H1 (cell line): ENCODE data around the gene KIF4A. TPM values are rescaled to one million over a fixed set of nuclear protein-coding genes. Genes with fewer than 3 reads are reported as not detected.
A peak's percentile ranks its signal among the peaks of the same experiment; 100 is the strongest.

Experiments used
- CTCF ChIA-PET: fragments of 300-600 bp; sonication (Branson Sonifier 250); formaldehyde crosslinking; loops from one replicate; lab custom pipeline; 2021; ENCODE audit not compliant: partially characterized antibody; lab: Charles Lee
- POLR2A ChIA-PET: fragments of 300-600 bp; sonication (Branson Sonifier 250); formaldehyde crosslinking; loops from one replicate; lab custom pipeline; 2021; ENCODE audit warnings: inconsistent platforms; ENCODE audit not compliant: partially characterized antibody; lab: Charles Lee
- DNase-seq, 2 experiments: peaks; one replicate each; pipeline versions ENCODE4 v3.0.0 to v3.0.0-alpha.2; 2010 to 2022; ENCODE audit warnings: low spot score in 2 of 2, low read depth in 1 of 2, mixed read lengths in 1 of 2
- FAIRE-seq: peaks from 2 replicates; lab custom pipeline; 2011; peaks lifted over from hg19 to GRCh38; lab: Jason Lieb, UNC
- H2AFZ ChIP-seq: 2 replicates; pipeline ENCODE4 v1.8.1; 2012; ENCODE audit warnings: low read length, inconsistent platforms
- H2AK5ac ChIP-seq: 2 replicates; pipeline ENCODE4 v1.6.1; 2013; ENCODE audit warnings: low read depth, low read length
- H2BK120ac ChIP-seq: replicated peaks from 2 replicates; pipeline ENCODE3; 2013; ENCODE audit warnings: low read depth, low read length, inconsistent platforms
- H2BK12ac ChIP-seq: 2 replicates; pipeline ENCODE4 v1.6.1; 2013; ENCODE audit warnings: low read depth, low read length
- H2BK15ac ChIP-seq: 2 replicates; pipeline ENCODE4 v1.6.1; 2013; ENCODE audit warnings: low read length
- H2BK20ac ChIP-seq: 2 replicates; pipeline ENCODE4 v1.6.1; 2013; ENCODE audit warnings: low read length
- H2BK5ac ChIP-seq: 2 replicates; pipeline ENCODE4 v1.6.1; 2013; ENCODE audit warnings: low read depth, low read length
- H3K14ac ChIP-seq: 2 replicates; pipeline ENCODE4 v1.6.1; 2013; ENCODE audit warnings: inconsistent platforms; ENCODE audit not compliant: insufficient read length
- H3K18ac ChIP-seq: 2 replicates; pipeline ENCODE4 v1.6.1; 2013; ENCODE audit warnings: low read length; ENCODE audit errors: extremely low read depth
- H3K23ac ChIP-seq: 2 replicates; pipeline ENCODE4 v1.6.1; 2013; ENCODE audit warnings: inconsistent platforms; ENCODE audit not compliant: insufficient read length
- H3K23me2 ChIP-seq: 2 replicates; pipeline ENCODE4 v1.6.1; 2013; ENCODE audit warnings: low read depth, low read length
- H3K27ac ChIP-seq: 2 replicates; pipeline ENCODE4 v1.6.1; 2011; ENCODE audit warnings: low read depth, low read length, inconsistent platforms
- H3K27me3 ChIP-seq, 4 experiments: replicated peaks in 1 of 4; 1 replicate in 1 of 4; 2 replicates in 3 of 4; pipeline versions ENCODE4 v1.6.1 to v1.8.1; 2011 to 2013; ENCODE audit warnings: low read length in 3 of 4, mild to moderate bottlenecking in 3 of 4, inconsistent platforms in 2 of 4, mixed read lengths in 2 of 4, moderate library complexity in 1 of 4; ENCODE audit not compliant: control insufficient read depth in 3 of 4, insufficient read depth in 3 of 4; ENCODE audit errors: extremely low read depth in 1 of 4
- H3K36me3 ChIP-seq, 4 experiments: 2 replicates each; pipeline versions ENCODE4 v1.6.1 to v1.8.1; 2011 to 2013; ENCODE audit warnings: mild to moderate bottlenecking in 4 of 4, low read length in 3 of 4, moderate library complexity in 2 of 4, control low read depth in 1 of 4, inconsistent platforms in 1 of 4; ENCODE audit not compliant: insufficient read depth in 4 of 4, control insufficient read depth in 2 of 4
- H3K4ac ChIP-seq: replicated peaks from 2 replicates; pipeline ENCODE3; 2013; ENCODE audit warnings: low read length, low read depth, mixed read lengths, inconsistent platforms; ENCODE audit not compliant: insufficient read length
- H3K4me1 ChIP-seq, 4 experiments: replicated peaks in 1 of 4; 1 replicate in 1 of 4; 2 replicates in 3 of 4; pipeline versions ENCODE4 v1.6.1 to v1.8.1; 2011 to 2013; ENCODE audit warnings: low read length in 3 of 4, inconsistent platforms in 2 of 4, mixed read lengths in 1 of 4; ENCODE audit not compliant: insufficient read depth in 4 of 4, control insufficient read depth in 3 of 4
- H3K4me2 ChIP-seq, 2 experiments: 2 replicates each; pipeline versions ENCODE4 v1.6.1 to v1.8.1; 2011 to 2013; ENCODE audit warnings: low read depth in 2 of 2, low read length in 2 of 2, control low read depth in 1 of 2, inconsistent platforms in 1 of 2, mild to moderate bottlenecking in 1 of 2; ENCODE audit not compliant: insufficient read depth in 1 of 2
- H3K4me3 ChIP-seq, 4 experiments: fragments of 200-600, 300-600 bp in 1 of 4; sonication (generic), shearing (Covaris generic), sonication (Bioruptor Twin) in 1 of 4; 2 replicates each; pipeline versions ENCODE4 v1.5.1 to v1.8.1; 2011 to 2016; ENCODE audit warnings: low read length in 4 of 4, low read depth in 3 of 4, control low read depth in 2 of 4, inconsistent platforms in 2 of 4, mild to moderate bottlenecking in 2 of 4, mixed read lengths in 1 of 4, moderate library complexity in 1 of 4; ENCODE audit not compliant: insufficient read depth in 2 of 4; ENCODE audit errors: extremely low read depth in 1 of 4
- H3K56ac ChIP-seq: replicated peaks from 2 replicates; pipeline ENCODE3; 2013; ENCODE audit warnings: low read depth, mild to moderate bottlenecking, mixed read lengths, low read length, inconsistent platforms; ENCODE audit not compliant: insufficient read length
- H3K79me1 ChIP-seq: 2 replicates; pipeline ENCODE4 v1.6.1; 2013; ENCODE audit warnings: low read depth, low read length, control low read depth
- H3K79me2 ChIP-seq, 2 experiments: 2 replicates each; pipeline versions ENCODE4 v1.6.1 to v1.8.1; 2012 to 2013; ENCODE audit warnings: low read length in 2 of 2, mild to moderate bottlenecking in 2 of 2, inconsistent platforms in 1 of 2; ENCODE audit not compliant: insufficient read depth in 2 of 2, control insufficient read depth in 1 of 2
- H3K9ac ChIP-seq, 4 experiments: replicated peaks in 1 of 4; 1 replicate in 1 of 4; 2 replicates in 3 of 4; pipeline versions ENCODE4 v1.6.1 to v1.8.1; 2011 to 2013; ENCODE audit warnings: low read depth in 3 of 4, low read length in 3 of 4, control low read depth in 2 of 4, mild to moderate bottlenecking in 2 of 4, moderate library complexity in 2 of 4, inconsistent platforms in 1 of 4; ENCODE audit errors: extremely low read depth in 1 of 4
- H3K9me3 ChIP-seq, 2 experiments: 2 replicates each; pipeline versions ENCODE4 v1.6.1 to v1.8.1; 2012 to 2013; ENCODE audit warnings: mild to moderate bottlenecking in 2 of 2, moderate library complexity in 2 of 2, control low read depth in 1 of 2, inconsistent platforms in 1 of 2, low read depth in 1 of 2, low read length in 1 of 2, mixed read lengths in 1 of 2; ENCODE audit not compliant: insufficient read depth in 2 of 2
- H4K20me1 ChIP-seq, 2 experiments: replicated peaks in 1 of 2; 2 replicates each; pipeline versions ENCODE3 to v1.8.1; 2011 to 2013; ENCODE audit warnings: inconsistent platforms in 2 of 2, low read length in 2 of 2, mild to moderate bottlenecking in 1 of 2; ENCODE audit not compliant: insufficient read depth in 2 of 2, control insufficient read depth in 1 of 2
- H4K5ac ChIP-seq: 2 replicates; pipeline ENCODE4 v1.6.1; 2013; ENCODE audit warnings: low read length, low read depth, mixed read lengths, inconsistent platforms; ENCODE audit not compliant: insufficient read length
- H4K8ac ChIP-seq: 2 replicates; pipeline ENCODE4 v1.8.0; 2013; ENCODE audit warnings: mild to moderate bottlenecking, moderate library complexity, low read length, inconsistent platforms; ENCODE audit not compliant: insufficient read depth; ENCODE audit errors: extremely low read depth
- H4K91ac ChIP-seq: replicated peaks from 2 replicates; pipeline ENCODE3; 2013; ENCODE audit warnings: low read length, mixed read lengths, inconsistent platforms; ENCODE audit not compliant: insufficient read length
- CEBPB ChIP-seq: IDR thresholded peaks from 2 replicates; pipeline ENCODE4 v1.6.1; 2012; ENCODE audit warnings: low read depth, low read length
- CHD2 ChIP-seq: IDR thresholded peaks from 2 replicates; pipeline ENCODE4 v1.6.1; 2012; ENCODE audit warnings: low read length, improper control_type of control experiment
- JUN ChIP-seq: IDR thresholded peaks from 2 replicates; pipeline ENCODE4 v1.6.1; 2011; ENCODE audit warnings: low read depth, mild to moderate bottlenecking, improper control_type of control experiment, low read length
- POLR2A ChIP-seq, 2 experiments: IDR thresholded peaks; 1 replicate in 1 of 2; 2 replicates in 1 of 2; pipeline ENCODE4 v1.6.1; 2011; ENCODE audit warnings: low read depth in 2 of 2, low read length in 2 of 2, mild to moderate bottlenecking in 2 of 2; ENCODE audit errors: control extremely low read depth in 1 of 2
- POLR2AphosphoS5 ChIP-seq: IDR thresholded peaks from 2 replicates; pipeline ENCODE4 v1.6.1; 2011; ENCODE audit warnings: low read depth, low read length
- RXRA ChIP-seq: IDR thresholded peaks from 2 replicates; pipeline ENCODE4 v1.6.1; 2011; ENCODE audit warnings: low read depth, mild to moderate bottlenecking, low read length, moderate library complexity; ENCODE audit not compliant: insufficient read depth
- SP1 ChIP-seq: IDR thresholded peaks from 2 replicates; pipeline ENCODE4 v1.6.1; 2011; ENCODE audit warnings: low read depth, low read length
- SP2 ChIP-seq: IDR thresholded peaks from 2 replicates; pipeline ENCODE4 v1.6.1; 2012; ENCODE audit warnings: mild to moderate bottlenecking, low read length, inconsistent platforms
- TEAD4 ChIP-seq: IDR thresholded peaks from 2 replicates; pipeline ENCODE4 v1.6.1; 2012; ENCODE audit warnings: low read depth, low read length, inconsistent platforms, mixed read lengths
- whole genome bisulfite sequencing, 2 experiments: shearing (Covaris generic) in 1 of 2; methylation state at CpG; one replicate each; pipeline versions ENCODE4 v1.1.6 to v1.1.7; 2013 to 2015; ENCODE audit warnings: low lambda C conversion rate in 2 of 2, mixed read lengths in 2 of 2, inconsistent platforms in 1 of 2, low coverage in 1 of 2, missing lambda C conversion rate in 1 of 2; ENCODE audit not compliant: insufficient replicate concordance in 2 of 2, insufficient coverage in 1 of 2, insufficient read length in 1 of 2; ENCODE audit errors: extremely low coverage in 1 of 2, missing lambda C conversion rate in 1 of 2; 5-methylcytosine and 5-hydroxymethylcytosine counted together
- polyA plus RNA-seq, 7 experiments: library from polyadenylated mRNA; depleted of rRNA in 3 of 7; stranded (reverse) in 5 of 7; unstranded in 2 of 7; fragments of >200 nt in 5 of 7; fragments of 200-250 nt in 2 of 7; gene quantifications; 1 replicate in 5 of 7; 2 replicates in 1 of 7; 4 replicates in 1 of 7; pipeline versions ENCODE4 v1.2.1 to v1.2.3, GENCODE V29; 2011 to 2013; ENCODE audit warnings: missing spikeins in 2 of 7, mixed read lengths in 2 of 7
- total RNA-seq: library from RNA; stranded (reverse); fragmentation: NEBNext Ultra II Directional; extraction: Animal tissue kit (Norgen Biotek cat#: 25700); gene quantifications from 2 replicates; pipeline ENCODE4 v1.2.1, GENCODE V29; 2021

The KIF4A gene
- total and polyA plus RNA-seq, 2 of the 8 experiments (the other 6 are each of a cell fraction or from before 2014, with no cell fraction given), result 10.9 to 35.7 TPM

DNA sequence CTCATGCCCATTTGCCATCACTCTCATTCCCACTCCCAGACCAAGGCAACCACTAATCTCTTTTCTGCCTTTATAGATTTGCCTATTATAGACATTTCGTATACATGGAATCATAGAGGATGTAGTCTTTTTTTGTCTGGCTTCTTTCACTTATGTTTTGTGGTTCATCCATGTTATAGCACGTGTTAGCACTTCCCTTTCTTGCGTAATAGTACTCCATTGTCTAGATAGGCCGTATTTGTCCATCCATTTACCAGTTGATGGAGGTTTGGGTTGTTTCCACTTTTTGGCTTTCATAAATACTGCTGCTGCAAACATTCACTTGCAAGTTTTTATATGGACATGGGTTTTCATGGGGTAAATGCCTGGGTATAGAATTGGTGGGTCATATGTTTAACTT lies 48.4 kb downstream of the KIF4A start:
- Histone ChIP-seq H4K5ac (no peak overlapping the region), H3K23me2 (no peaks in the 10 kb centered on the region), H3K9ac (no peak overlapping the region), H3K36me3 (peaks cover 0 to 22% (median 5%) of the 10 kb centered on the region in 4 experiments; a peak in 4 of 8 replicates), H3K79me2 (no peaks in the 10 kb centered on the region), H2BK20ac (no peak overlapping the region), H4K91ac (no peak overlapping the region), H4K20me1 (no peaks in the 10 kb centered on the region), H2BK15ac (no peak overlapping the region), H2BK12ac (no peak overlapping the region), H3K23ac (no peak overlapping the region), H2AFZ (no peak overlapping the region), H3K4ac (no peak overlapping the region), H3K79me1 (no peaks in the 10 kb centered on the region), H2BK5ac (no peak overlapping the region), H4K8ac (no peak overlapping the region), H3K27ac (no peak overlapping the region), H2AK5ac (no peak overlapping the region), H2BK120ac (no peak overlapping the region), H3K56ac (no peak overlapping the region), H3K4me1 (no peaks in the 10 kb centered on the region)
- DNase-seq (no peak), FAIRE-seq (no peak)
- WGBS, 2 experiments, result 97% methylated on average over 4 of the region's 4 CpGs; no CpG with 5 or more reads in 1 of the 2 experiments
- no peak for TF ChIP-seq SP2
- no peak for TF ChIP-seq POLR2AphosphoS5
- no peak for TF ChIP-seq JUN
- TF ChIP-seq CEBPB, result peak; percentile 33; the same call in 1 of the 2 replicates
- TF ChIP-seq POLR2A (IDR thresholded peaks at IDR 0.05; ENCODE audit: control extremely low read depth in 1 of 2, low read depth in 2 of 2, low read length in 2 of 2), result no peak
- TF ChIP-seq CHD2, result no peak
- no peak for TF ChIP-seq RXRA
- no peak for TF ChIP-seq TEAD4
- no peak for TF ChIP-seq SP1
- TF ChIP-seq, all 59 proteins: peak for 1
- POLR2A ChIA-PET, result no interaction called here
- Histone ChIP-seq H3K9me3 (no peaks in the 10 kb centered on the region), H3K27me3 (no peaks in the 10 kb centered on the region), H3K4me2 (no peak overlapping the region), H3K4me3 (no peak overlapping the region), H3K14ac (no peak overlapping the region), H3K18ac (no peak overlapping the region)
- CTCF ChIA-PET, result no interaction called here
